IPS-11a (cell line): Measurements from ENCODE around the gene GASK1B.

Experiments used
- H3K4me3 ChIP-seq: one replicate; pipeline ENCODE4 v1.5.1; 2013; ENCODE audit warnings: low read depth, low read length, control low read depth

The GASK1B gene

GRCh38 chr4:158147151-158147550 lies 25.7 kb downstream of the GASK1B start:
- H3K4me3 ChIP-seq = no peak overlapping the region

DNA sequence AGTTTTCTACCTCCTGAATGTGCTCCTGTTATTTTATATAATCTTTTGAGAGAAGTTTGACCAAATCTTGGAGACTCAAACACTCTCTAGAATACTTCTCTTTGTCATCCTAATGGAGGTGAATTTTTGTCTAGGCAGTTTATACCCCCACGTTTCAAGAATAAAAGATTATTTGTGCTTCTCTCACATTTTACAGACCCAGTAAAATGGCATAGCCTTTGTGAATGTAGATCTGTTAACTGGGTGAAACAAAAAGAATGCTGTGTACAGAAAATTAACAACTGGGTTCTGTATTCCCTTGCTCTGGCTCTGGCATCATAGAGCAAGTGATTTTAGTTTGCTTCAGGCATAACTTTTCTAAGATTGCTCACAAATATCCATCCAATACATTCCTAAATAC lies 26.1 kb downstream of the GASK1B start:
- H3K4me3 ChIP-seq = no peak overlapping the region

- H3K4me3 ChIP-seq = no peak overlapping the region
These were observed 33.7 kb downstream of the GASK1B start for GRCh38 chr4:158139086-158139485.

- no peak overlapping the region for H3K4me3 ChIP-seq
These were observed 38.6 kb downstream of the GASK1B start for GRCh38 chr4:158134222-158134621.

- H3K4me3 ChIP-seq = no peak overlapping the region
These were observed 39.3 kb downstream of the GASK1B start for GRCh38 chr4:158133551-158133950.

DNA sequence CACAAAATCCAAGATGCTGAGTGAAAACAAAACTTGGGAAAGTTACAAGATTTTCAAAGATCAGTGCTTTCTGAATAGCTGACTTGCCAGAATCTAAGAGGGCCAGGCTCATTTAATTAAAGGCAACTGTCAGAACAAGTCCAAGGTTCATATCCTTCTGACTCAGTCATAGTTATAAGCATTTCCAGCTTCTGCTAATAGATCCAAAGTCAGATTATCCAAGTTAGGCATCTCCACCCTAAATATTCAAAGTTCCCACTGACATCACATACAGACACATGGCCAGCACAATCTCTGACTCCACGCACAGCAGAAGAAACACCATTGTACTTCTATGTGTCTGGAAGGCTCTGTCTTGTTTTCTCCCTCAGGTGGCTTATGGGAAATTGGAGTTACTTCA lies 41.8 kb downstream of the GASK1B start:
- H3K4me3 ChIP-seq = no peak overlapping the region

DNA sequence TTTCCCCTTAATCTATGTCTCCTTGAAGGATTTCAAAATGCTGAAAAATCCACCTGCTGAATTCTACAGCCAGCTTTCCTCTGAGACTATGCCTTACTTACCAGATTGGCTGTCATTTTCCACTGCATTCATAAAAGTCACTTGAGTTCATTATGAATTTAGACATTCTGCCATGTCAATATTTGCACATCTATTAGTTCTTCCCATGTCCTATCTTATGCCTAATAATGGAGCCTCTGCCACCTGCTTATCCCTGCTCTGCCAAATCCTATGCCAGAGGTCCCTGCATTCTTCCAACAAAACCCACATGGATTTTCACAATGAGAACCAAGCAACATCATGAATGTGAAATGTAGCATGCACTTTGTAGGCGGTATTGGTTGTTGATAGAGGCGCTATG lies 42.6 kb downstream of the GASK1B start:
- no peak overlapping the region for H3K4me3 ChIP-seq

DNA sequence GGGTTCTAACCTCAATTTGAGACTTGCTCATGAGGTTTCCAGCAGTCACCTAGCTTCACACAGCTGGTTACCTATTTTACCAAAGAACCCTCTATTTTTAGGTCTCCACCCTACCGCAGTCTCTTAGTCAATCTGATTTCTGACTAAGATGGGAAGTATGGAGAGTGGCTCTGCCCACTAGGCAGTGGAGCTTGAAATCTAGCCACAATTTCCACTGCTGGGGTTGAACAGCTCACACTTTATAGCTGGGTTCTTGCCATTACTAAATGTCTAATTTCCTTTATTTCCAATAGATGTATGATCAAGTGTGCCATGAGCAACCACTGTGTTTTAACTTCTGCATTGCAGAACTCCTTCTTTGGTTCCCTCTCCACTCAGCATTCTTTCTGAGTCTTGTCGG lies 43.1 kb downstream of the GASK1B start:
- no peak overlapping the region for H3K4me3 ChIP-seq

GRCh38 chr4:158128540-158128939 lies 44.3 kb downstream of the GASK1B start:
- no peak overlapping the region for H3K4me3 ChIP-seq

- H3K4me3 ChIP-seq = no peak overlapping the region
These were observed 47.5 kb downstream of the GASK1B start for GRCh38 chr4:158125310-158125709.
